Left renal pelvis (tissue), 4 donors: ENCODE measurements around the gene MAPK8. TPM values are rescaled to one million over a fixed set of nuclear protein-coding genes. Genes with fewer than 3 reads are reported as not detected.
A peak's percentile ranks its signal among the peaks of the same experiment; 100 is the strongest.

Experiments
- DNase-seq, 4 donors: peaks; one replicate each; pipeline ENCODE4 v3.0.0-alpha.2; 2013; ENCODE audit warnings: low read depth in 4 of 4, low spot score in 3 of 4
- polyA plus RNA-seq, 4 donors: library from polyadenylated mRNA; unstranded; fragments of 120-200 nt; gene quantifications; one replicate each; pipeline ENCODE4 v1.2.1, GENCODE V29; 2013; ENCODE audit not compliant: insufficient read length in 4 of 4

MAPK8 gene
- polyA plus RNA-seq, 4 donors = 61.3 to 85.0 (median 76.0) TPM

DNA sequence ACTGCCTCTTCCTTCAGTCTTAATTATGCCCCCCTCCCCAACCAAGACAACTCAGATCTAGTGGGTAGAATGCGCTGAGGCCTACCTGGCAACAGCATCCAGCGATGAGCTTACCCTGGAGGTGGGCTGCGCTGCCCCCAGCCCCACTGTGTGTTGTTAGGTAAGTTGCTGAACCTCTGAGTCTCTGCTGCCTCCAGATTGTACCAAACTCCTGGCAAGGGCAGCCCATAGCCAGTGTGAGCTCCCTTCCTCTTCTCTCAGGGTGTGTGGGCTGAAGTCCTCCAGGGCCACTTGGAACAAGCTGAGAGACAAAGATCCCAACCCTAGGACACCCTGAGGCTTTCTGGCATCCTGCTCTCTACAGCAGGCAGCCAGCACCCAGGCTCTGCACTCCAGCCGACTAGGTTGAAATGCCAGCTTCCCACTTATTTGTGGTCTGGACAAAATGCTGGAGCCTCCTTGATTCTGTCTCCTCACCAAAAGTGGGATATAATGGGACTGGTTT lies 163.1 kb downstream of the MAPK8 start:
- no peak for DNase-seq

GRCh38 chr10:48470115-48470892 lies 163.8 kb downstream of the MAPK8 start:
- peak; percentile 40 to 80 (median 58) for DNase-seq

DNA sequence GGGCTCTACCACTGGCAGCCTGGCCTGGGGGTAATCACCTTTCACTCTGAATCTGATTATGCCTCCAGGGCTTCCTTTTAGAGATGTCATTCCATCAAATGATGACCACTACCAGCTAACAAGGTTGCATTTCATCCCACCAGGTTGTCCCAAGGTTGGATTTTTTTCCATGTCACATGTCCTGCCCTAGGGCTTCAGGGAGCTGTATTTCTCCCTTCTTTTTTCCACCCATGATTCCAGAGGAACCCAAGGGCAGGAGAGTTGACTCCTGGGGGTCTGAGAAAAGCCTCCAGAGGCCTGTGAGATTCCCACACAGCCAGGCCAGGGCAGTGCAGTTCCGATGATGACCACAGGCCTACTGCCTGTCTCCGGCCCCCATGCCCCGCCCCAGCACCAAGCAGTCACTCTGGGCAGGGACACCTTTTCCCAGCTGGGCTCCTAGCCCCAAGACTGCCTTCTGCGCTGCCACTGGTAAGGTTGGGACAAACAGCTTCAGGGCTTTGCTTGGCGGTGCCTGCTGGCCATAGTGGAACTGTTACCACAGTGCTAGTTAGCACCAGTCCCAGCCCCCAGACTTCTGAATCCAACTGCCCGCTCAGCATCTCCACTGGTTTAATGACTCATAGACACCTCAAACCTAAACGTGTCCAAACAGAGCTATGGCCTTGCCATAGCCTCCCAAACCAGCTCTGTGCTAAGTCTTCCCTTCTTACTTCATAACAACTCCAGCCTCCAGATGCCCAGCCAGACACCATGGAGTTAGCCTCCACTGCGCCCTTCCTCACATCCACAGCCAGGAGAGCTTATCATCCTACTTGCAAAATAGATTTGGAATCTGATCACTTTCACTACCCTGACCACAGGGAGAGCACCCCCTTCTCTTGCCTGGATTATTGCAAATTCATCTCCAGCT lies 164.7 kb downstream of the MAPK8 start:
- no peak for DNase-seq

DNA sequence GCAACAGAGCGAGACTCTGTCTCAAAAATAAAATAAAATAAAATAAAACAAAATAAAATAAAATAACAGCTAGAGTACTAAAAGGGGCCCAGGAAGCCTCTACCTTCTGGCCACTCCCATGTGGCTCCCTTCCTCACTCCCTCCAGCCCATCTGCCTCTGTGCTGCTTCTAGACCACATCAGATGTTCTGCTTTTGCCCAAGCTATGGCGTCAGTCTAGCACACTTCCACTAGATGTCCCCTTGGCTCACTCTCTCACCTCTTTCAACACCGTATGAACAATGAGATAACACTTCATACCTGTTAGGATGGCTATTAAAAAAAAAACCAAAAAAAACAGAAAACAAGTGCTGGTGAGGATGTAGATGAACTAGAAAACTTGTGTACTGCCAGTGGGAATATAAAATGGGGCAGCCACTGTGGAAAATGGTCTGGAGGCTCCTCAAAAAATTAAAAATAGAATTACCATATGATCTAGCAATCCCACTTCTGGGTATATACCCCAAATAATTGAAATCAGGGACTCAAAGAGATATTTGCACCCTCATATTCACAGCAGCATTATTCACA lies 166.1 kb downstream of the MAPK8 start:
- no peak for DNase-seq

- DNase-seq = no peak
Observed at GRCh38 chr10:48473704-48474103, 167.2 kb downstream of the MAPK8 start.

DNA sequence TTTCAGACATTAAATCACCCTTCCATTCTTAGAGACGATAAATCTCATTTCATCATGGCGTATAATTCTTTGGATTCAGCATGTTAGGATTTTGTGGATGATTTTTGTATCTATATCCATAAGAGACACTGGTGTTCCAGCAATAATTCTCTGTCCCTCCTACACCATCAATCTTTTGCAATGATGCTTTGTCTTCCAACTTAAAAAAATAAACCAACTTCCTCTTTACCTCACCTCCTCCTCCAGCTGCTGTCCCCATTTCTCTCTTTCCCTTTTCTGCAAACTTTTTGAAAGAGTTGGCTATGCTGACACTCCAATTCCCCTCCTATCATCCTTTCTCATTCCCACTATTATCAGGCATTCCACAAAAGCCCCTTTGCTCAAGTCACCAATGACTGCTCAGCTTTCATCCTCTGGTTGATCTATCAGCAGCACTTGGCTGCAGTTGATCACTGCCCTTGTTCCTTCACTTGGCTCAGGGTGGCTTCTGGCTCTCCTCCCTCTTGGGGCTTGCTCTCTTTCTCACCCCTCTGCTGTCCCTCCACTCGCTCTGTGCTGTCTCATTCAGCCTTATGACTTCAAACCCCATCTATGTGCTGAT lies 168.4 kb downstream of the MAPK8 start:
- DNase-seq = no peak

GRCh38 chr10:48475943-48476278 lies 169.4 kb downstream of the MAPK8 start:
- no peak for DNase-seq

GRCh38 chr10:48476279-48476982 lies 170.0 kb downstream of the MAPK8 start:
- no peak for DNase-seq

DNA sequence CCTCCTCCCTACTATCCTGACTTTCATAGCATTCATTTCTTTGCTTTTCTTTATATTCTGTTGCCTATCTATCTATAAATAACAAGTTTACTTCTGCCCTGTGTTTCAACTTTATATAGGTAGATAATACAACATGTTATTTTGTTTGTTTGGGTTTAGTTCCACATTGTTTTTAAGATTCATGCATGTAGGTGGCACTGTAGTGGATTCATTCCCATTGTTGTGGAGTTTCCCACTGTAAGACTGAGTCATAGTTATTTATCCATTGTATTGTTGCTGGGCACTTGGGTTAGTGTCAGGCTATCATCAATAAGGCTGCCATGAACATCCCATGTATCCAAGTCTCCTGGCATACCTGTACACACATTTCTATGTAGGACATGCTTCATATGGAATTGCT lies 170.7 kb downstream of the MAPK8 start:
- no peak for DNase-seq

DNA sequence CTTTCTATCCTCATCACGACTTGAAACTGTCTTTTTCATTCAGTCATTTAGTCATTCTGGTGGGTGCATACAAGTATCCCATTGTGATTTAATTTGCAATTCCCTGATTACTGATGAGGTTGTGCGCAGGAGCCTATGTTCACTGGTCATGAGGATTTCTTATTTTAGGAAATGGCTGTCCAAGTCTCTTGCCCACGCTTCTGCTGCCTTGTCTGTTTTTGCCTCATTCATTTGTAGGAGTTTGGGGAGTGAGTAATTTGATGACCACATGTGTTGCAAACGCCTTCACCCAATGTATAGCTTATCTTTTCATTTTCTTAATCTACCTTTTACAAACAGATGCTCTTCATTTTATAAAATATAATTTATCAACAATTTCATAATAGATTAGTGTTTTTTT lies 171.1 kb downstream of the MAPK8 start:
- DNase-seq = no peak

DNA sequence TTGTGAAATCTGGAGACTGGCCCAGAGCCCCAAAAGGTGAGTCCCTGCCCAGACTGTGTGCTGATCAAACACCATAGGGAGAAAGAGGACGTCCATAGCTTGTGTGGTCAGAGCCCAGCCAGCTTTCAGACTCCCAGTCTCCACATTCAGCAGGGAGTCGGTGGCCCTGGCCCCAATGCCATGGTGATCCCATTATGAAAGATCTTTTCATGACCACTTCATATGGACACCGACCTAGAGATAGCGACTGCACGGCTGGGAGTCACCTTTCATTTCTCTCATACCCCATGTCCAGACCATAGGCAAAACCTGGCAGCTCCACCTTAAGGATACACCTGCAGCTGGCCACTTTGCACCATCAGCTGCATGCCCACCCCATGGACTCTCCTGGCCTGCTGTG lies 172.0 kb downstream of the MAPK8 start:
- no peak for DNase-seq

DNA sequence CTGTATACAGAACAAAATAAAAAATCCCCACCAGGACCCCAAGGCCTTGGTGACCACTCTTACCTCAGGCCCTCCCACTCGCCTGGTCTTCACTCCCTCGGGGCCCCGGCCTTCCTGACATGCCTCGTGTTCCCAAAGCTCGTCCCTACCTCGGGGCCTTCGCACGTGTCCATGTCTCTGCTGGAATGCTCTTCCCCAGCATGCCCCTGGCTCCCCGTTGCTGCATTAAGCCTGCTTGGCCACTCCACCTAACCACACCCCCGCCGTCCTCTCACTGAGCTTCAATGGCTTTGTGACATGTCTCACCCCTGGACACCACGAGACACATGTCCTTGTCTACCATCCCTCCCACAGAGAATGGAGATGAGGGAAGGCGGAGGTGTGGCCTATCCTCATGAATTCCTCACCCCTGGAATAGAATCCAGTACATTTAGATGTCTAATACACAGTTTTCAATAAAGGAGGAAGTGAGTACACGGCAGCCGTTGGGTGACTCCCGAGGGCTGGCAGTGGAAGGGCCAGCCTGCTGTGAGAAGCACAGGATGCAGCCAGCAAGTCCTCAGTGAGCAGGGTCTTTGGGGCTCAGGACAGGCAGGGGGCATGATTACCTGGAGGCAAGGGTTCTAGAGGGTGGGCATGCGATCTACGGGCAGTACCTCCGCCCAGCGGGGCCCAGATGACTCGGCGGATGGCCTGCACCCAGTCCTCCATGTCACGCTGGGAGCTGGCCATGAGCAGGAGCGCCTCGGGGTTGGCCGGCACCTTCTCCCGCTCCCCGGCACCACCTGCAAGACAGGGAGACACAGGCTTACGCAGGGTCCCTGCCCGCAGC lies 172.7 kb downstream of the MAPK8 start:
- DNase-seq = no peak

DNA sequence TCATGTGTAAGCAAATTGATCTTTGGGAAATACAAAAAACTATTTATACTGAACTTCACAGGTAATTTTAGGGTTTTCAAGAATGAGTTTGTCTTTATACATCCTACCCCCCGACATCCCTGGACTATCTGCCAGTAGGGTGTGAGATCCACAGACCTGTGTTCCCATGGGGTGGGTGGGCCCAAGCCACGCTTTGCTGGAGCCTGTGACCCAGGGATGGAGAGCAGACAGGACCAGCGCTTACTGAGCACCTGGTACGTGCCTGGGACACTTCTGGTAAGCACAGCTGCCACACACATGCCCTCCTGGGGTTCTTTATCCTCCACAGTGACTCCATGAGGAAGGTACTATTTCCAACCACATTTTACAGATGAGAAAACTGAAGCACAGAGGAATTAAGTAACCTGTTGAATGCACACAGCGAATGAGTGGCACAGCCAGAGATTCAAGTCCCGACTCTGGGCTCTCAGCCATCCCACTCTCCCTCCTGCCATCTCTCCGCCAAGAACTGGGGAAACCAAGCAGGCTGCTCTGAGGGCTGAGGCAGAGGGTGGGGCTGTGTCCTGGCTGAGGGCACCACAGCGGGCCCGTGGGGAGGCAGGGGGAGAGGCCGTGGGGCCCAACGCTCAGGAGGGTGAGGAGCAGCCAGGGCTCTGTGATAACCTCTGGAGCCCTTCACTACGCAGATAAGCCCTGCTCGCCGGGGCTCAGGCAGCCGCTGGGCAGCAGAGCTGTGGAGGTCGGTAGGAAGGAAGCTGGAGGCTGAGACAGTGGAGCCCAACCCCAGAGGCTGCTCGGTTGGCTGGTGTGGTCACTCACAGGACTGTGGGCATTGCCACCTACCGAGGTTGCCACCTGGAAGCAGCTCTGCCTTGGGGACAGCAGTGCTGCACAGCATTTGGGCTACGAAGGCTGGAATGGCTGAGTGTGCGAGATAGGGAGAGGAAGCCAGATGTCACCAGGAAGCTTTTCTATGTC lies 174.2 kb downstream of the MAPK8 start:
- no peak for DNase-seq

- no peak for DNase-seq
Observed at GRCh38 chr10:48481385-48481784, 174.9 kb downstream of the MAPK8 start.

- DNase-seq = no peak
Observed at GRCh38 chr10:48482207-48482606, 175.7 kb downstream of the MAPK8 start.

DNA sequence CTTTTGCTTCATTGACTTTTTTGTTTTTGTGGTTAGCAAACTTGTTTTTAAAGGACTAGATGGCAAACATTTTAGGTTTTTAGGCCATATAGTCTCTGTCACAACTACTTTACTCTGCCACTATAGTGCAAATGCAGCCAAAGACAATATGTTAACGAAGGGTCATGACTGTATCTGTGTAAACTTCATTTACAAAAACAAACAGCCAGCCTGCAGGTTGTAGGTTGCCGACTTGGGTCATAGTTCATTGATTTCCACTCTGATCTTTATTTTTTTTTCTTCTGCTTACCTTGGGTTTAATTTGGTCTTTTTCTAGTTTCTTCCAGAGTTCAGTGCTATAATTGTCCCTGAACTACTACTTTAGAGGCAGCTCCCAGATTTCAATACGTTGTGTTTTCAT lies 178.4 kb downstream of the MAPK8 start:
- DNase-seq = no peak

- no peak for DNase-seq
Observed at GRCh38 chr10:48485711-48486110, 179.2 kb downstream of the MAPK8 start.

DNA sequence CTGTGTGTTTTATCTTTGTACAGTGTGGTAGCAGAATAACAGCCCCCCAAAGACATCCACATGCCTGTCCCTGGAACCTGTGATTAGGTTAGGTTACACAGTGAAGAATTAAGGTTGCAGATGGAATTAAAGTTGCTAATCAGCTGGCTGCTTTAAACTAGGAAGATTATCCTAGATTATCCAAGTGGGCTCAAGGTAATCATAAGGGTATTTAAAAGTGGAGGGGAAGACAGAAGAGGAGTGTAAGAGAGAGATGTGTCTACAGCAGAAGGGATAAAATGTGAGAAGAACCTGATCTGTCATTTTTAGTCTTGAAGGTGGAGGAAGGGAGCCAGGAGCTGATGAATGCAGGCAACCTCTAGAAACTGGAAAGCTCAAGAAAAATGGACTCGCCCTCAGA lies 180.8 kb downstream of the MAPK8 start:
- no peak for DNase-seq
